GM12875 (cell line): ENCODE results near the gene LRRC4C.

Experiments used
- H3K4me3 ChIP-seq: one replicate; pipeline ENCODE4 v1.5.1; 2011; ENCODE audit warnings: low read depth, low read length, control low read depth
- CTCF ChIP-seq: IDR thresholded peaks from 2 replicates; pipeline ENCODE4 v1.5.1; 2011; ENCODE audit warnings: low read depth, mild to moderate bottlenecking, control low read depth, inconsistent platforms, low read length, moderate library complexity, borderline replicate concordance; ENCODE audit not compliant: insufficient read depth

The LRRC4C gene

GRCh38 chr11:40133498-40133897, 1326.0 kb downstream of the LRRC4C start:
- no peak overlapping the region for H3K4me3 ChIP-seq
- no peak for TF ChIP-seq CTCF

- no peak for TF ChIP-seq CTCF
- H3K4me3 ChIP-seq = no peak overlapping the region
These were observed 1326.5 kb downstream of the LRRC4C start for GRCh38 chr11:40132912-40133311.

- no peak overlapping the region for H3K4me3 ChIP-seq
- TF ChIP-seq CTCF = no peak
These were observed 1329.0 kb downstream of the LRRC4C start for GRCh38 chr11:40130427-40130826.

- TF ChIP-seq CTCF = no peak
- H3K4me3 ChIP-seq = no peak overlapping the region
These were observed 1330.2 kb downstream of the LRRC4C start for GRCh38 chr11:40129266-40129665.

GRCh38 chr11:40125054-40125453, 1334.4 kb downstream of the LRRC4C start:
- no peak overlapping the region for H3K4me3 ChIP-seq
- no peak for TF ChIP-seq CTCF

- no peak overlapping the region for H3K4me3 ChIP-seq
- no peak for TF ChIP-seq CTCF
These were observed 1339.8 kb downstream of the LRRC4C start for GRCh38 chr11:40119661-40120060.

- no peak overlapping the region for H3K4me3 ChIP-seq
- TF ChIP-seq CTCF = no peak
These were observed 1340.7 kb downstream of the LRRC4C start for GRCh38 chr11:40118780-40119179.
